Measurements from ENCODE around the gene ARL2BP.
"Not testable (repeated sequence)": the region's sequence is repeated elsewhere in the genome, so short reads cannot be mapped to it uniquely, and the experiment has no call there.

ARL2BP gene

DNA sequence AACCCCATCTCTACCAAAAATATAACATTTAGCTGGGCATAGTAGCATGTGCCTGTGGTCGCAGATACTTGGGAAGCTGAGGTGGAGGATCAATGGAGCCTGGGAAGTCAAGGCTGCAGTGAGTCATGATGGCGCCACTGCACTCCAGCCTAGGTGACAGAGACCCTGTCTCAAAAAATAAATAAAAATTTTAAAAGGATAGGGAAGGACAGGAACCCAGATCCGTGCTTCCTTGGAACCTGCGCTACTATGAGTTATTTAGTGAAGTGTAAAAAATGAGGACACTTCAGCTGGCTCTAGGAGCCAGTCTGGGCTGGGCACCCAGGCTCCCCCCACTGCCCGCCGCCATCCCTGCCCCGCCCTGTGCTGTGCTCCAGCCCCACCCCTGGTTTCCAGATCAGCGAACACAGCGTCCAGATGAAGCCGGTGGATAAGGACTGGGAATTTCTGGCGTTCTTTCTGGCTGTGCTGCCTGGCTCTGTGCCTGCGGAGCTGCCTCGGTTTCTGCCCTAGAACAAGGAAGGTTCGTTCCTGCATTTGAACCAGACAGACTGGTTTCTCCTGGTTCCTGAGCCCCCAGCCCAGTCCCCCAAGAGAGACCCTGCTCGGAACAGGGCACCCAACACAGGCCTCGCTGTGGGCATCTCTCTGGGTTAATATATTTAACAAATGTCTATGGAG lies 20.9 kb downstream of the ARL2BP start:
- DNase-seq: no peak

GRCh38 chr16:57266531-57267260 lies 21.6 kb downstream of the ARL2BP start:
- no peak for DNase-seq

GRCh38 chr16:57267343-57267742 lies 22.3 kb downstream of the ARL2BP start:
- DNase-seq: not testable (repeated sequence)

GRCh38 chr16:57268804-57269800 lies 24.0 kb downstream of the ARL2BP start:
- no peak for DNase-seq

- no peak for DNase-seq
Measured at GRCh38 chr16:57270221-57271062, 25.4 kb downstream of the ARL2BP start.

- DNase-seq: no peak
Measured at GRCh38 chr16:57271063-57271345, 25.9 kb downstream of the ARL2BP start.

DNA sequence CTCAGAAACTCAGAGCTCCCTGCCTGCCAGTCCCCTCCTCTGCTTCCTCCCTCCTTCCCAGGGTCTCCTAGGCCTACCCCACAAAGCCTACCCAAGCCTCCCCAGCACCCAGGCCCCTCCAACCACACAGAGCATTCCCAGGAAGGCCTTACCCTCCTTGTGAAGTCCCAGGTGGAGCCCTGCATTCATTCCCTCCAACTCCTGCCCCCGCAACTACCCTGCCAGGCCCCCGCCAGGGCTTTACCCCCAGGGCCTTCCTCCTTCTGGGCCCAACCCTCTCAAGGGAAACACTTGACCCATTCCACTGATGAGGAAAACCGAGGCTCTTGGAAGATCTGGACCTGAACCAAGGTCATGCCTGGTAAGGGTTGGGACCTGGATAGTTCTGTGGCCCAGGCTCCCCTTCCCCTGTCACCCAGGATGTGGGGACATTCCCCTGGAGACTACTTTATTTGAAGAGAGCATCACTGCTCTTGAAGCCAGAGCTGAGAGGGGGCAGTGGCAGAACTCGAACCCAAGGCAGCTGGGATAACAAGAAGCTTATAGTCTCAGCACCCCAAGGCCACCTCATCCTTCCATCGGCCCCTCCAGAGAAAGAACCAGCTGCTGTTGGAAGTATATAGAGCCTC lies 26.9 kb downstream of the ARL2BP start:
- no peak for DNase-seq

GRCh38 chr16:57273359-57273758 lies 28.3 kb downstream of the ARL2BP start:
- no peak for DNase-seq

GRCh38 chr16:57273826-57274225 lies 28.8 kb downstream of the ARL2BP start:
- DNase-seq: no peak

DNA sequence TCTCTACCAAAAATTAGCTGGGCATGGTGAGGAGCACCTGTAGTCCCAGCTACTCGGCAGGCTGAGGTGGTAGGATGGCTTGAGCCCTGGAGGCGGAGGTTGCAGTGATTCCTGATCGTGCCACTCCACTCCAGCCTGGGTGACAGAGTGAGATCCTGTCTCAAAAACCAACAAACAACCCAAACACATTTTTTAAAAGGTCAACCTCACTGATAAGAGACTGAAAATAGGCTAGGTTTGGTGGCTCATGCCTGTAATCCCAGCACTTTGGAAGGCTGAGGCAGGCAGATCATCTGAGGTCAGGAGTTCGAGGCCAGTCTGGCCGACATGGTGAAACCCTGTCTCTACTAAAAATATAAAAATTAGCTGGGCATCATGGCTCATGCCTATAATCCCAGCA lies 30.9 kb downstream of the ARL2BP start:
- DNase-seq: not testable (repeated sequence)

DNA sequence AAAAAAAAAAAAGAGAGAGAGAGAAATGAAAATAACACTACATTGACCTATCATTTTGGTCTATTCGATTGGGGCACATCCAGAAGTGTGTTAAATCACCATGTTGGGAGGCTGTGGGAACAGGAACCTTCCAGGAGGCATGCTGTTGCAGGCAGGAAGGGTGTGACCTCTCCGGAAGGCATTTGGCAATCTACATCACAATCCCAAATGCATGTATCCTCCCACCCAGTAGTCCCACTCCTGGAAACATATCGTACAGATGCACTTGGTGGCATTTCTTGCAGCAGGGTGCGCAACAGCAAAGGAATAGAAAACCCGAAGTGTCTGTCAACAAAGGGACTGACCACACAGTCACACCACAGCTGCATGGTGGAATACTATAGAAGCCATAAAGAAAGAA lies 31.5 kb downstream of the ARL2BP start:
- peak in 1 of 2 experiments; percentile 46 for DNase-seq

DNA sequence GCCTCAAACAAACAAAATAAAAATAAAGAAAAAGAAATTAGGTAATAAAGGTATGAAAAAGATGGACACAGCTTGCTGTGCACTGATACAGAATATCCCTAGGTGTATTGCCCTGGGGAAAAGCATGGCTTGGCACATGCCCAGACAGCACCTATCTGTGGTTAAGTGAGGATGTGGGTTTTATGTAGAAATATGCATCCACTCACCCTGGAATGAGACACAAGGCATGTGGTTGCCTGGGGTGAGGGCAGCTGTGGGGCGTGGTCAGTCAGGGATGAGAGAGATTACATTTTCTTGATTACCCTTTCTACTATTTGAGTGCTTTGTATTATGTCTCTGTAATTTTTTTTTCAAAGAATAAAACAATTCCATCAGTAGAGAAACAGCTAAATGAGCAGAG lies 32.5 kb downstream of the ARL2BP start:
- DNase-seq: peak; percentile 57 to 82

DNA sequence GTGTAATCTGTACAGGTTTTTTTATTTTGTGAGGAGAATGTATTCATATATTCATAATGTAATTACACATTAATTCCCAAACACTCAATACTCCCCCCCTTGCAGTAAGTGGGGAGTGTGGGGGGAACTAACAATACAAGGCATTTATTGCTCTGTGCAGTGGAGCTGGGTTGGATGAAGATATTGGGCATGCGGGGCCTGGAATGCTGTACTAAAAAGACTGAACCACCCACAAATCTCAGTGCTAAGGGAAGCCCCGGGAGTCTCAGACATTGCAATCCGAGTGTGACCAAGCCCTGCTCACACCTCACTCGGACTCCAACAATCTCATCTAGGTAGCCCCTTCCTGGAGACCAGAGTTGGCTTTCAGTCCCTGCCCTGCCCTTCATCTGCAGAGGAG lies 33.4 kb downstream of the ARL2BP start:
- DNase-seq: no peak

GRCh38 chr16:57279780-57280638 lies 35.0 kb downstream of the ARL2BP start:
- DNase-seq: no peak

DNA sequence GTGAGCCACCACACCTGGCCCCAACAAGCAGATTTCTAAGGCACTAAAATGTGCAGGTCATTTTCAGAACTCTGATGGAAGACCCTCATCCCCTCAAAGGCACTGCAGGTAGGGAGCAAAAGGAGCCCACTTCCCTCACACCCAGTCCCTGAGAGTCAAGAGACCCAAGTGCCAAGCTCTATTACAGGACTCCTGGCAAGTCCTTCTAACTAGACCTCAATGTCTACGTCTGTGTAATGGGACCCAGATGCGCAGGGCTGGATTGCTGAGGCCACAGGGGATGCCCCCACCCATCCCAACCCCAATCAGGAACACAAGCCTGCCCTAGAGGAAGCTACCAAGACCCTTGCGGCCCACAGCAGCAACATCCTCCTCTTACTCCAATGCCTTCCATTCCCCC lies 36.7 kb downstream of the ARL2BP start:
- DNase-seq: no peak

GRCh38 chr16:57282510-57283213 lies 37.6 kb downstream of the ARL2BP start:
- no peak for DNase-seq

GRCh38 chr16:57283214-57283958 lies 38.3 kb downstream of the ARL2BP start:
- DNase-seq: no peak

- no peak for DNase-seq
Measured at GRCh38 chr16:57283959-57284208, 38.8 kb downstream of the ARL2BP start.

DNA sequence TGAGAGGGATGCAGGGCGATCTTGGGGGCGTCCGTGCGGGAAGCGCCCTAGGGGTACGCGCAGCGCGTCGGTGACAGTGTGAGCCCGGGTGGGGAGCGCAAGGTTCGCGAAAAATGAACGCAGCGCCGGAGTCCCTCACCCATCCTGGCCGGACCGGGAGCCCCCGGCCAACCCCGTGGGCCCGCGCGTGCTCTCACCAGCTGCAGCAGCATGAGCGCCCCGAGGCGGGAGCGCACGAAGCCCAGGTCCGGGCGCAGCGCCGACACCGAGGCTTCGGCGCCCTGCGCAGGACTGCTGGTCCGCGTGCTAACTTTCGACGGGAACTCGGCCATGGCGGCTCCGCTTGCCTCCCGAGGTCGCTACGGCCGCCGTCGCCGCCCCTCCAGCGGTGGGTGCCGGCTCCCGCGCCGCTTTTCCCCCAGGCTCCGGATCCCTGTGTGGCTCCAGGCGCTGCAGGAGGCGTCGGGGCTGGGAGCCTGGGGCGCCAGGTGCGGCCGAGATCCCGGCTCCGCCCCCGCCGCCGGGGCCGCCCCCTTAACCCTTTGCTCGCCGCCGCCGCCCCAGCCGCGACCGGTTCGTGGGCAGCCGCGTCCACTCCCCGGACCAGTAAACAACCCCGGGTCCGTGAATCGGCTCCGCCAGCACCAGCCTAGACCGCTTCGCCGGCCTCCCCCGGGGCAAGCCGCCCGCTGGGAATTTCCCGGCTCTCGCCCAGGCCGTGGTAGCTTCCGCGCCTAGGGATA lies 39.3 kb downstream of the ARL2BP start, which contains the start of gene PLLP:
Gene PLLP, minus strand, starts transcription at position 464 of the 743 bp plus-strand sequence. Its CDS starts 132 bp downstream, at position 332.
- DNase-seq: peak in 1 of 2 experiments; percentile 15
